SH-SY5Y (cell line): ENCODE results near the gene NLRP1.

Experiments used
- GATA2 ChIP-seq: IDR thresholded peaks from 2 replicates; pipeline ENCODE4 v1.6.1; 2011; ENCODE audit warnings: mild to moderate bottlenecking, low read depth, low read length
- GATA3 ChIP-seq: IDR thresholded peaks from 2 replicates; pipeline ENCODE4 v1.6.1; 2011; ENCODE audit warnings: low read depth, mild to moderate bottlenecking, low read length, moderate library complexity

DNA sequence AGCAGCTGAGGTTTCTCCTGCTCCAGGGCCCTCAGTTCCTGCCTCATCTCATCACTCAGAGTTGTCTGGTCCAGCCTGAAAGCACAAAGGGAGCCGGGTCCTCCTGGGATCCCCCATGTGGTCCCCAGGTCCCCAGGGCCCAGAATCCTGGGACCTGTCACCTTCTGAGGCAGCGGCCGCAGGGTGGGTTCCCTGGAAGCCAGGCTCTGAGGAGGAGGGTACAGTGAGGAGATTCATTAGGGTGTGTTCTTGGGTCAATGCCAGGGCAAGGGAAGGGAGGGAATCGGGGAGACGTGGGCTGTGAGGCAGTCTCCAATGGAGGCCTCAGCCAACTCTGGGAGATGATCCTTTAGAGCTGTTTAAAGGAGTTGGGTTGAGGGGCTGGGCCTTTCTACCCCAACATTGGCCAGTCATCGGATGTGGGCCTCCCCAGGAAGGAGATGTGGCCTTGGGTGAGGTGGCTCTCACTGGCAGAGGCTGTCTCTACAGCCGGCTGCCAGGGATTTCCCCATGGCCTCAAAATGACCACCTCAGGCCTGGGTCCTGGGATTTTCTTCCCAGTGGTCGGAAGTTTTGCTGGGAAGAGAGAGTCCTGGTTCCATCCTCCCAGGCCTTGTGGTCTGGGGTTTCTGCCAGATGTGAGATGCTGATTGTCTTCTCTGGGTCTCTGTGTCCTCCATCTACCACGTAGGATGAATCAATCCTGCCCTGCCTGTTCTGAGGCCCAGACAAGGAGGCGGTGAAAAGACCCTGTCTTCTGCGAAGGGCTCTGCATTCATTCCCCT is 47.3 kb downstream of the NLRP1 start:
- TF ChIP-seq GATA3 = no peak
- no peak for TF ChIP-seq GATA2
